GM12892 (cell line): ENCODE results near the gene PROSER3.

ENCODE experiments used
- POLR2A ChIP-seq: IDR thresholded peaks from 2 replicates; pipeline ENCODE4 v1.6.1; 2011; ENCODE audit warnings: low read depth, low read length, control low read depth
- POLR2AphosphoS5 ChIP-seq: IDR thresholded peaks from 2 replicates; pipeline ENCODE4 v1.6.1; 2011; ENCODE audit warnings: low read depth, low read length, control low read depth

- no peak for TF ChIP-seq POLR2A
- TF ChIP-seq POLR2AphosphoS5: no peak
These were observed 5.9 kb upstream of the PROSER3 start for GRCh38 chr19:35751839-35752745.
